ENCODE data around the gene TRIM2. TPM values are rescaled to one million over a fixed set of nuclear protein-coding genes. Genes with fewer than 3 reads are reported as not detected.
A peak's percentile ranks its signal among the peaks of the same experiment; 100 is the strongest.

The TRIM2 gene
- polyA plus RNA-seq, 1 donor = 105 TPM

- 100% methylated on average over 1 of the region's 3 CpGs for WGBS (ENCODE audit: insufficient coverage, low lambda C conversion rate)
- peak overlapping the region; percentile 14 for H3K27ac ChIP-seq (ENCODE audit: low read length)
Measured at GRCh38 chr4:153232768-153233167, 28.5 kb downstream of the TRIM2 start.

GRCh38 chr4:153233761-153234371 is 29.6 kb downstream of the TRIM2 start:
- no CpG with 5 or more reads among the region's 5 CpGs for WGBS (ENCODE audit: insufficient coverage, low lambda C conversion rate)
- DNase-seq = peak in 1 of 2 donors; percentile 56

More at GRCh38 chr4:153232768-153233167, 28.5 kb downstream of the TRIM2 start:
- Histone ChIP-seq H3K9me3 (ENCODE audit: control insufficient read depth, low read depth, low read length) (no peaks in the 10 kb centered on the region), H3K4me3 (ENCODE audit: low read length) (no peak overlapping the region), H3K27me3 (ENCODE audit: control insufficient read depth, insufficient read depth, low read length) (no peaks in the 10 kb centered on the region), H3K36me3 (ENCODE audit: control insufficient read depth, insufficient read depth, low read length) (peaks cover 19% of the 10 kb centered on the region), H3K4me1 (ENCODE audit: control insufficient read depth, insufficient read depth, low read length) (peaks cover 9% of the 10 kb centered on the region)
- DNase-seq = peak in 1 of 2 donors; percentile 48

DNA sequence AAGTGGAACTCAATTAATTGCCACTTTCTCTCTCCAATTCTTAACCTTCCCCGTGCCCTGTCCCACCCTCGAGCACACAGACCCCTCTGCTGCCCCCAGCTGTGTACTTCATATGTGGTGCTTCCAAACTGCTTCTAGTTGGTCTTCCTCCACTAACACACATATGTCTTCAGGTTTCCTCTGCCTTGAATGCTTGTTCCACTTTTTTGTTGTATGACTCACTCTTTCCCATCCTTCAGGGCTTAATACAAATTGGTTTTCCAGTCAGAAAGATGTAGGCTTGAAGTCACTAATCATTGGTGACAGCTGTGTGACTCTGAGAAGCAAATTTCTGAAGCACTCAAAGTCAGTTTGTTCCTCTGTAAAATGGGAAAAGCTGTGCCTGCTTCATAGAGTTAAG is 30.6 kb downstream of the TRIM2 start:
- H3K36me3 ChIP-seq (ENCODE audit: control insufficient read depth, insufficient read depth, low read length) = peaks cover 27% of the 10 kb centered on the region
- no peaks in the 10 kb centered on the region for H3K9me3 ChIP-seq (ENCODE audit: control insufficient read depth, low read depth, low read length)
- no CpG with 5 or more reads among the region's 2 CpGs for WGBS (ENCODE audit: insufficient coverage, low lambda C conversion rate)
- H3K4me3 ChIP-seq (ENCODE audit: low read length) = no peak overlapping the region
- DNase-seq = no peak
- no peaks in the 10 kb centered on the region for H3K27me3 ChIP-seq (ENCODE audit: control insufficient read depth, insufficient read depth, low read length)
- H3K4me1 ChIP-seq (ENCODE audit: control insufficient read depth, insufficient read depth, low read length) = peaks cover 9% of the 10 kb centered on the region
- H3K27ac ChIP-seq (ENCODE audit: low read length) = no peak overlapping the region

More at GRCh38 chr4:153233761-153234371, 29.6 kb downstream of the TRIM2 start:
- Histone ChIP-seq H3K36me3 (ENCODE audit: control insufficient read depth, insufficient read depth, low read length) (peaks cover 24% of the 10 kb centered on the region), H3K4me1 (ENCODE audit: control insufficient read depth, insufficient read depth, low read length) (peaks cover 9% of the 10 kb centered on the region), H3K4me3 (ENCODE audit: low read length) (no peak overlapping the region), H3K9me3 (ENCODE audit: control insufficient read depth, low read depth, low read length) (no peaks in the 10 kb centered on the region), H3K27me3 (ENCODE audit: control insufficient read depth, insufficient read depth, low read length) (no peaks in the 10 kb centered on the region), H3K27ac (ENCODE audit: low read length) (peak overlapping the region; percentile 14)

- Histone ChIP-seq H3K9me3 (ENCODE audit: control insufficient read depth, low read depth, low read length) (no peaks in the 10 kb centered on the region), H3K4me3 (ENCODE audit: low read length) (no peak overlapping the region), H3K36me3 (ENCODE audit: control insufficient read depth, insufficient read depth, low read length) (peaks cover 30% of the 10 kb centered on the region), H3K27me3 (ENCODE audit: control insufficient read depth, insufficient read depth, low read length) (no peaks in the 10 kb centered on the region), H3K27ac (ENCODE audit: low read length) (peak overlapping the region; percentile 40), H3K4me1 (ENCODE audit: control insufficient read depth, insufficient read depth, low read length) (peaks cover 31% of the 10 kb centered on the region)
- DNase-seq = peak in 1 of 2 donors; percentile 52
- 91% methylated on average over 4 of the region's 5 CpGs for WGBS (ENCODE audit: insufficient coverage, low lambda C conversion rate)
Measured at GRCh38 chr4:153238135-153238919, 34.1 kb downstream of the TRIM2 start.

DNA sequence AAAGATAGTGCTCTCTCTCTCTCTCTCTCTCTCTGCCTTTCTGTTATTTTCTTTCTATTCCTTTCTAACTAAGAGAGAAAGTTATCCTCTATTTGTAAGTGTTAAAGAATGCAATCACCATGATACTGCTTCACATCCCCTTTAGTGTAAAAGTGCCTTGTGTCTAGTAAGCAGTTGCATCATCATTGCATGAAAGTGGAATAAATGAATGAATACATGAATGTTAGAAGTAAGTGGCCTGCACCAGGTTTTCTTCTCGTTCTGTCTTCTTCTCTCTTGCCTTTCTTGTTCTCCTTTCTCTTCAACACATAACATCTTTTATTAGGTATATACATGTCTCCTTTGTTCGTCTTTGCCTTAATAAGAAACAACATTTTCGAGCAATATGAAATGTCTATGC is 35.2 kb downstream of the TRIM2 start:
- WGBS (ENCODE audit: insufficient coverage, low lambda C conversion rate) = 80% methylated on average over 1 of the region's 3 CpGs
- peaks cover 30% of the 10 kb centered on the region for H3K36me3 ChIP-seq (ENCODE audit: control insufficient read depth, insufficient read depth, low read length)
- peaks cover 29% of the 10 kb centered on the region for H3K4me1 ChIP-seq (ENCODE audit: control insufficient read depth, insufficient read depth, low read length)
- DNase-seq = no peak
- no peaks in the 10 kb centered on the region for H3K27me3 ChIP-seq (ENCODE audit: control insufficient read depth, insufficient read depth, low read length)
- H3K27ac ChIP-seq (ENCODE audit: low read length) = no peak overlapping the region
- no peaks in the 10 kb centered on the region for H3K9me3 ChIP-seq (ENCODE audit: control insufficient read depth, low read depth, low read length)
- H3K4me3 ChIP-seq (ENCODE audit: low read length) = no peak overlapping the region

- DNase-seq = no peak
- H3K4me1 ChIP-seq (ENCODE audit: control insufficient read depth, insufficient read depth, low read length) = peaks cover 43% of the 10 kb centered on the region
- H3K27me3 ChIP-seq (ENCODE audit: control insufficient read depth, insufficient read depth, low read length) = no peaks in the 10 kb centered on the region
- H3K36me3 ChIP-seq (ENCODE audit: control insufficient read depth, insufficient read depth, low read length) = peaks cover 27% of the 10 kb centered on the region
- peak overlapping the region; percentile 84 for H3K27ac ChIP-seq (ENCODE audit: low read length)
- no peaks in the 10 kb centered on the region for H3K9me3 ChIP-seq (ENCODE audit: control insufficient read depth, low read depth, low read length)
- H3K4me3 ChIP-seq (ENCODE audit: low read length) = no peak overlapping the region
- WGBS (ENCODE audit: insufficient coverage, low lambda C conversion rate) = no CpG with 5 or more reads among the region's 8 CpGs
Measured at GRCh38 chr4:153241295-153241694, 37.1 kb downstream of the TRIM2 start.

DNA sequence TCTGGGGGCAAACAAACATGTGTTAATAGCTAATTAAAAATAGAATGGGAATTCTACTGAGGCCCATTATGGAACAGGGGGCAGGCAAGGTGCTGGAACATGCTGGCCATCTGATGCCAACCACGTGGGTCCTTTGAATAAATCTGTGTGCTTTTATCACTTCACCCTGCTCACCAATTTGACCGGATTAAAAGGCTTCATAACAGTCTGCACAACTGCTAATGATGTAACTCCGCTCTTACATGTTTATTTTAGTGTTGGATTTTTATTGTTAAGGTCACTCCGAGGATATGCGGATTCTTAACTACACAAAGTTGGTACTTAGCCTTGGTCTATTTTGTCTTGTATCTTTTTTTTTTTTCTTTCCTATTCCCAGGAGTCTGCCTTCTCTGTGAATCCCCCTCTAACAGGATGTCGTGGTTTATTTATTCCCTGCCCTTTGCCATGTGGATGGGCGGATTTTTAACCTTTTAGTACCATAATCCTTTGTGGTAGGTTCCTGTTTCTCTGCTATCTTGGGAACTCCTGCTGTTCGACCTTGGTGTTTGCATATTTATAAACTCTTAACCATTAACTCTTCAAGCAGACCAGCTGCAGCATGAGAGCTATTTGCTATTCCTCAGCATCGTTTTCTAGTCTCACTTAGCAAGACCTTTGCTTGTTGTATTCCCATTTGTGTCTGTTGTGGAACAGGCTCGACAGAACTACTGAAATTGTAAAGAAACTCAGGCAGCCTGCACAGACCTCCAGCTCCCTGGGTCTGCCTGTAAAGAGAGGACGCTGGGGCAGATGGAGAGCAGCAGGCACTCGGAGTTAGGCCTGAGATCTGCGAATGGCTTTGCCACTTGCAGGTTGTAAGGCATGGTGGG is 38.0 kb downstream of the TRIM2 start:
- Histone ChIP-seq H3K9me3 (ENCODE audit: control insufficient read depth, low read depth, low read length) (no peaks in the 10 kb centered on the region), H3K27ac (ENCODE audit: low read length) (peak overlapping the region; percentile 84), H3K4me1 (ENCODE audit: control insufficient read depth, insufficient read depth, low read length) (peaks cover 43% of the 10 kb centered on the region), H3K27me3 (ENCODE audit: control insufficient read depth, insufficient read depth, low read length) (no peaks in the 10 kb centered on the region), H3K36me3 (ENCODE audit: control insufficient read depth, insufficient read depth, low read length) (peaks cover 31% of the 10 kb centered on the region), H3K4me3 (ENCODE audit: low read length) (no peak overlapping the region)
- WGBS (ENCODE audit: insufficient coverage, low lambda C conversion rate) = 17% methylated on average over 2 of the region's 13 CpGs
- DNase-seq = peak in 1 of 2 donors; percentile 82

- peak in 1 of 2 donors; percentile 24 for DNase-seq
- no peaks in the 10 kb centered on the region for H3K9me3 ChIP-seq (ENCODE audit: control insufficient read depth, low read depth, low read length)
- peaks cover 29% of the 10 kb centered on the region for H3K36me3 ChIP-seq (ENCODE audit: control insufficient read depth, insufficient read depth, low read length)
- peaks cover 43% of the 10 kb centered on the region for H3K4me1 ChIP-seq (ENCODE audit: control insufficient read depth, insufficient read depth, low read length)
- peak overlapping the region; percentile 84 for H3K27ac ChIP-seq (ENCODE audit: low read length)
- no peaks in the 10 kb centered on the region for H3K27me3 ChIP-seq (ENCODE audit: control insufficient read depth, insufficient read depth, low read length)
- no peak overlapping the region for H3K4me3 ChIP-seq (ENCODE audit: low read length)
- whole genome bisulfite sequencing (ENCODE audit: insufficient coverage, low lambda C conversion rate) = no CpG with 5 or more reads among the region's 3 CpGs
Measured at GRCh38 chr4:153242839-153243324, 38.6 kb downstream of the TRIM2 start.

- Histone ChIP-seq H3K4me3 (ENCODE audit: low read length) (no peak overlapping the region), H3K27me3 (ENCODE audit: control insufficient read depth, insufficient read depth, low read length) (no peaks in the 10 kb centered on the region)
Measured at GRCh38 chr4:153243468-153243867, 39.2 kb downstream of the TRIM2 start.

GRCh38 chr4:153244969-153245368 is 40.7 kb downstream of the TRIM2 start:
- peak in 1 of 2 donors; percentile 81 for DNase-seq
- no peak overlapping the region for H3K4me3 ChIP-seq (ENCODE audit: low read length)
- 0% methylated on average over 1 of the region's 3 CpGs for WGBS (ENCODE audit: insufficient coverage, low lambda C conversion rate)
- no peaks in the 10 kb centered on the region for H3K27me3 ChIP-seq (ENCODE audit: control insufficient read depth, insufficient read depth, low read length)
- peaks cover 59% of the 10 kb centered on the region for H3K4me1 ChIP-seq (ENCODE audit: control insufficient read depth, insufficient read depth, low read length)
- no peaks in the 10 kb centered on the region for H3K9me3 ChIP-seq (ENCODE audit: control insufficient read depth, low read depth, low read length)
- H3K27ac ChIP-seq (ENCODE audit: low read length) = peak overlapping the region; percentile 61
- peaks cover 18% of the 10 kb centered on the region for H3K36me3 ChIP-seq (ENCODE audit: control insufficient read depth, insufficient read depth, low read length)

More at GRCh38 chr4:153243468-153243867, 39.2 kb downstream of the TRIM2 start:
- Histone ChIP-seq H3K27ac (ENCODE audit: low read length) (peak overlapping the region; percentile 84), H3K36me3 (ENCODE audit: control insufficient read depth, insufficient read depth, low read length) (peaks cover 26% of the 10 kb centered on the region), H3K9me3 (ENCODE audit: control insufficient read depth, low read depth, low read length) (no peaks in the 10 kb centered on the region), H3K4me1 (ENCODE audit: control insufficient read depth, insufficient read depth, low read length) (peaks cover 46% of the 10 kb centered on the region)
- peak; percentile 62 to 76 for DNase-seq
